ENCODE measurements around the gene NAB1.

GRCh38 chr2:190722835-190723234 is 74.0 kb downstream of the NAB1 start:
- TF ChIP-seq GATA2 (IDR thresholded peaks at IDR 0.05; ENCODE audit: low read depth, low read length) (no peak), GATA3 (IDR thresholded peaks at IDR 0.05; ENCODE audit: low read depth, low read length) (no peak)

Measured in SH-SY5Y (cell line).